H1 (cell line): Measurements from ENCODE around the gene FAM234A. TPM values are rescaled to one million over a fixed set of nuclear protein-coding genes. Genes with fewer than 3 reads are reported as not detected.

Source experiments
- CTCF ChIA-PET: fragments of 300-600 bp; sonication (Branson Sonifier 250); formaldehyde crosslinking; loops from one replicate; lab custom pipeline; 2021; ENCODE audit not compliant: partially characterized antibody; lab: Charles Lee
- POLR2A ChIA-PET: fragments of 300-600 bp; sonication (Branson Sonifier 250); formaldehyde crosslinking; loops from one replicate; lab custom pipeline; 2021; ENCODE audit warnings: inconsistent platforms; ENCODE audit not compliant: partially characterized antibody; lab: Charles Lee
- DNase-seq, 2 experiments: peaks; one replicate each; pipeline versions ENCODE4 v3.0.0 to v3.0.0-alpha.2; 2010 to 2022; ENCODE audit warnings: low spot score in 2 of 2, low read depth in 1 of 2, mixed read lengths in 1 of 2
- FAIRE-seq: peaks from 2 replicates; lab custom pipeline; 2011; peaks lifted over from hg19 to GRCh38; lab: Jason Lieb, UNC
- H2AFZ ChIP-seq: 2 replicates; pipeline ENCODE4 v1.8.1; 2012; ENCODE audit warnings: low read length, inconsistent platforms
- H2AK5ac ChIP-seq: 2 replicates; pipeline ENCODE4 v1.6.1; 2013; ENCODE audit warnings: low read depth, low read length
- H2BK120ac ChIP-seq: replicated peaks from 2 replicates; pipeline ENCODE3; 2013; ENCODE audit warnings: low read depth, low read length, inconsistent platforms
- H2BK12ac ChIP-seq: 2 replicates; pipeline ENCODE4 v1.6.1; 2013; ENCODE audit warnings: low read depth, low read length
- H2BK15ac ChIP-seq: 2 replicates; pipeline ENCODE4 v1.6.1; 2013; ENCODE audit warnings: low read length
- H2BK20ac ChIP-seq: 2 replicates; pipeline ENCODE4 v1.6.1; 2013; ENCODE audit warnings: low read length
- H2BK5ac ChIP-seq: 2 replicates; pipeline ENCODE4 v1.6.1; 2013; ENCODE audit warnings: low read depth, low read length
- H3K14ac ChIP-seq: 2 replicates; pipeline ENCODE4 v1.6.1; 2013; ENCODE audit warnings: inconsistent platforms; ENCODE audit not compliant: insufficient read length
- H3K18ac ChIP-seq: 2 replicates; pipeline ENCODE4 v1.6.1; 2013; ENCODE audit warnings: low read length; ENCODE audit errors: extremely low read depth
- H3K23ac ChIP-seq: 2 replicates; pipeline ENCODE4 v1.6.1; 2013; ENCODE audit warnings: inconsistent platforms; ENCODE audit not compliant: insufficient read length
- H3K23me2 ChIP-seq: 2 replicates; pipeline ENCODE4 v1.6.1; 2013; ENCODE audit warnings: low read depth, low read length
- H3K27ac ChIP-seq: 2 replicates; pipeline ENCODE4 v1.6.1; 2011; ENCODE audit warnings: low read depth, low read length, inconsistent platforms
- H3K27me3 ChIP-seq, 4 experiments: replicated peaks in 1 of 4; 1 replicate in 1 of 4; 2 replicates in 3 of 4; pipeline versions ENCODE4 v1.6.1 to v1.8.1; 2011 to 2013; ENCODE audit warnings: low read length in 3 of 4, mild to moderate bottlenecking in 3 of 4, inconsistent platforms in 2 of 4, mixed read lengths in 2 of 4, moderate library complexity in 1 of 4; ENCODE audit not compliant: control insufficient read depth in 3 of 4, insufficient read depth in 3 of 4; ENCODE audit errors: extremely low read depth in 1 of 4
- H3K36me3 ChIP-seq, 4 experiments: 2 replicates each; pipeline versions ENCODE4 v1.6.1 to v1.8.1; 2011 to 2013; ENCODE audit warnings: mild to moderate bottlenecking in 4 of 4, low read length in 3 of 4, moderate library complexity in 2 of 4, control low read depth in 1 of 4, inconsistent platforms in 1 of 4; ENCODE audit not compliant: insufficient read depth in 4 of 4, control insufficient read depth in 2 of 4
- H3K4ac ChIP-seq: replicated peaks from 2 replicates; pipeline ENCODE3; 2013; ENCODE audit warnings: low read length, low read depth, mixed read lengths, inconsistent platforms; ENCODE audit not compliant: insufficient read length
- H3K4me1 ChIP-seq, 4 experiments: replicated peaks in 1 of 4; 1 replicate in 1 of 4; 2 replicates in 3 of 4; pipeline versions ENCODE4 v1.6.1 to v1.8.1; 2011 to 2013; ENCODE audit warnings: low read length in 3 of 4, inconsistent platforms in 2 of 4, mixed read lengths in 1 of 4; ENCODE audit not compliant: insufficient read depth in 4 of 4, control insufficient read depth in 3 of 4
- H3K4me2 ChIP-seq, 2 experiments: 2 replicates each; pipeline versions ENCODE4 v1.6.1 to v1.8.1; 2011 to 2013; ENCODE audit warnings: low read depth in 2 of 2, low read length in 2 of 2, control low read depth in 1 of 2, inconsistent platforms in 1 of 2, mild to moderate bottlenecking in 1 of 2; ENCODE audit not compliant: insufficient read depth in 1 of 2
- H3K4me3 ChIP-seq, 4 experiments: fragments of 200-600, 300-600 bp in 1 of 4; sonication (generic), shearing (Covaris generic), sonication (Bioruptor Twin) in 1 of 4; 2 replicates each; pipeline versions ENCODE4 v1.5.1 to v1.8.1; 2011 to 2016; ENCODE audit warnings: low read length in 4 of 4, low read depth in 3 of 4, control low read depth in 2 of 4, inconsistent platforms in 2 of 4, mild to moderate bottlenecking in 2 of 4, mixed read lengths in 1 of 4, moderate library complexity in 1 of 4; ENCODE audit not compliant: insufficient read depth in 2 of 4; ENCODE audit errors: extremely low read depth in 1 of 4
- H3K56ac ChIP-seq: replicated peaks from 2 replicates; pipeline ENCODE3; 2013; ENCODE audit warnings: low read depth, mild to moderate bottlenecking, mixed read lengths, low read length, inconsistent platforms; ENCODE audit not compliant: insufficient read length
- H3K79me1 ChIP-seq: 2 replicates; pipeline ENCODE4 v1.6.1; 2013; ENCODE audit warnings: low read depth, low read length, control low read depth
- H3K79me2 ChIP-seq, 2 experiments: 2 replicates each; pipeline versions ENCODE4 v1.6.1 to v1.8.1; 2012 to 2013; ENCODE audit warnings: low read length in 2 of 2, mild to moderate bottlenecking in 2 of 2, inconsistent platforms in 1 of 2; ENCODE audit not compliant: insufficient read depth in 2 of 2, control insufficient read depth in 1 of 2
- H3K9ac ChIP-seq, 4 experiments: replicated peaks in 1 of 4; 1 replicate in 1 of 4; 2 replicates in 3 of 4; pipeline versions ENCODE4 v1.6.1 to v1.8.1; 2011 to 2013; ENCODE audit warnings: low read depth in 3 of 4, low read length in 3 of 4, control low read depth in 2 of 4, mild to moderate bottlenecking in 2 of 4, moderate library complexity in 2 of 4, inconsistent platforms in 1 of 4; ENCODE audit errors: extremely low read depth in 1 of 4
- H3K9me3 ChIP-seq, 2 experiments: 2 replicates each; pipeline versions ENCODE4 v1.6.1 to v1.8.1; 2012 to 2013; ENCODE audit warnings: mild to moderate bottlenecking in 2 of 2, moderate library complexity in 2 of 2, control low read depth in 1 of 2, inconsistent platforms in 1 of 2, low read depth in 1 of 2, low read length in 1 of 2, mixed read lengths in 1 of 2; ENCODE audit not compliant: insufficient read depth in 2 of 2
- H4K20me1 ChIP-seq, 2 experiments: replicated peaks in 1 of 2; 2 replicates each; pipeline versions ENCODE3 to v1.8.1; 2011 to 2013; ENCODE audit warnings: inconsistent platforms in 2 of 2, low read length in 2 of 2, mild to moderate bottlenecking in 1 of 2; ENCODE audit not compliant: insufficient read depth in 2 of 2, control insufficient read depth in 1 of 2
- H4K5ac ChIP-seq: 2 replicates; pipeline ENCODE4 v1.6.1; 2013; ENCODE audit warnings: low read length, low read depth, mixed read lengths, inconsistent platforms; ENCODE audit not compliant: insufficient read length
- H4K8ac ChIP-seq: 2 replicates; pipeline ENCODE4 v1.8.0; 2013; ENCODE audit warnings: mild to moderate bottlenecking, moderate library complexity, low read length, inconsistent platforms; ENCODE audit not compliant: insufficient read depth; ENCODE audit errors: extremely low read depth
- H4K91ac ChIP-seq: replicated peaks from 2 replicates; pipeline ENCODE3; 2013; ENCODE audit warnings: low read length, mixed read lengths, inconsistent platforms; ENCODE audit not compliant: insufficient read length
- BACH1 ChIP-seq: IDR thresholded peaks from 2 replicates; pipeline ENCODE4 v1.6.1; 2012; ENCODE audit warnings: low read length, improper control_type of control experiment
- BRCA1 ChIP-seq: IDR thresholded peaks from 2 replicates; pipeline ENCODE4 v1.6.1; 2012; ENCODE audit warnings: low read depth, low read length, improper control_type of control experiment
- CTBP2 ChIP-seq: IDR thresholded peaks from 2 replicates; pipeline ENCODE4 v1.7.0; 2011; ENCODE audit warnings: borderline replicate concordance, mild to moderate bottlenecking, moderate library complexity, mixed read lengths, low read length; ENCODE audit not compliant: insufficient read depth, insufficient read length
- E2F6 ChIP-seq: IDR thresholded peaks from 2 replicates; pipeline ENCODE4 v1.6.1; 2012; ENCODE audit warnings: inconsistent platforms
- EP300 ChIP-seq, 2 experiments: IDR thresholded peaks; 1 replicate in 1 of 2; 2 replicates in 1 of 2; pipeline ENCODE4 v1.6.1; 2011 to 2012; ENCODE audit warnings: low read depth in 2 of 2, low read length in 2 of 2, mild to moderate bottlenecking in 2 of 2, borderline replicate concordance in 1 of 2, inconsistent platforms in 1 of 2, moderate library complexity in 1 of 2
- EZH2 ChIP-seq: fragments of 200-600 bp; sonication (generic); IDR thresholded peaks from 2 replicates; pipeline ENCODE4 v1.7.1; 2012; ENCODE audit warnings: low read depth, mild to moderate bottlenecking, moderate library complexity, low read length, inconsistent platforms; ENCODE audit not compliant: severe bottlenecking
- JUN ChIP-seq: IDR thresholded peaks from 2 replicates; pipeline ENCODE4 v1.6.1; 2011; ENCODE audit warnings: low read depth, mild to moderate bottlenecking, improper control_type of control experiment, low read length
- RBBP5 ChIP-seq: IDR thresholded peaks from 2 replicates; pipeline ENCODE4 v1.7.1; 2012; ENCODE audit warnings: low read depth, mild to moderate bottlenecking, inconsistent platforms, low read length, moderate library complexity, borderline replicate concordance
- SUZ12 ChIP-seq: fragments of 200-600 bp; sonication (generic); IDR thresholded peaks from 2 replicates; pipeline ENCODE4 v1.6.1; 2012; ENCODE audit warnings: mild to moderate bottlenecking, inconsistent platforms, low read length, moderate library complexity, mixed read lengths
- TAF1 ChIP-seq: IDR thresholded peaks from 2 replicates; pipeline ENCODE4 v1.6.1; 2011; ENCODE audit warnings: mild to moderate bottlenecking, low read depth, low read length
- YY1 ChIP-seq: IDR thresholded peaks from 2 replicates; pipeline ENCODE4 v1.6.1; 2011; ENCODE audit warnings: low read depth, mild to moderate bottlenecking, low read length
- WGBS, 2 experiments: shearing (Covaris generic) in 1 of 2; methylation state at CpG; one replicate each; pipeline versions ENCODE4 v1.1.6 to v1.1.7; 2013 to 2015; ENCODE audit warnings: low lambda C conversion rate in 2 of 2, mixed read lengths in 2 of 2, inconsistent platforms in 1 of 2, low coverage in 1 of 2, missing lambda C conversion rate in 1 of 2; ENCODE audit not compliant: insufficient replicate concordance in 2 of 2, insufficient coverage in 1 of 2, insufficient read length in 1 of 2; ENCODE audit errors: extremely low coverage in 1 of 2, missing lambda C conversion rate in 1 of 2; 5-methylcytosine and 5-hydroxymethylcytosine counted together
- polyA plus RNA-seq, 7 experiments: library from polyadenylated mRNA; depleted of rRNA in 3 of 7; stranded (reverse) in 5 of 7; unstranded in 2 of 7; fragments of >200 nt in 5 of 7; fragments of 200-250 nt in 2 of 7; gene quantifications; 1 replicate in 5 of 7; 2 replicates in 1 of 7; 4 replicates in 1 of 7; pipeline versions ENCODE4 v1.2.1 to v1.2.3, GENCODE V29; 2011 to 2013; ENCODE audit warnings: missing spikeins in 2 of 7, mixed read lengths in 2 of 7
- total RNA-seq: library from RNA; stranded (reverse); fragmentation: NEBNext Ultra II Directional; extraction: Animal tissue kit (Norgen Biotek cat#: 25700); gene quantifications from 2 replicates; pipeline ENCODE4 v1.2.1, GENCODE V29; 2021

FAM234A gene
- total and polyA plus RNA-seq, 2 of the 8 experiments (the other 6 are each of a cell fraction or from before 2014, with no cell fraction given), result 80.6 to 104 TPM

- CTCF ChIA-PET, result interaction anchor here (0.6 to 1.6 kb wide), 4 partner anchors 12 to 128 kb away, joined by 3 to 4 read pairs (median 4); no protein-coding TSS in a partner anchor
- no peak overlapping the region for H4K8ac ChIP-seq
- H2BK12ac ChIP-seq, result no peak overlapping the region
- H2BK20ac ChIP-seq, result no peak overlapping the region
- no peak overlapping the region for H2BK15ac ChIP-seq
- H4K5ac ChIP-seq, result no peak overlapping the region
- no peaks in the 10 kb centered on the region for H3K9me3 ChIP-seq
- H3K23me2 ChIP-seq, result no peaks in the 10 kb centered on the region
- no peak for DNase-seq
- H3K27ac ChIP-seq, result no peak overlapping the region
- no peak for TF ChIP-seq SUZ12
- TF ChIP-seq YY1, result no peak
- no peak for TF ChIP-seq E2F6
- no peak for TF ChIP-seq JUN
- no peak for TF ChIP-seq CTBP2
- TF ChIP-seq RBBP5, result no peak
- TF ChIP-seq BACH1, result no peak
- no peak for TF ChIP-seq EP300 (IDR thresholded peaks at IDR 0.05; ENCODE audit: borderline replicate concordance in 1 of 2, low read depth in 2 of 2, low read length in 2 of 2)
- TF ChIP-seq EZH2, result no peak
- TF ChIP-seq TAF1, result no peak
- no peak for TF ChIP-seq BRCA1
- TF ChIP-seq, all 59 proteins: peak for 0
- Histone ChIP-seq H2BK5ac (no peak overlapping the region), H3K18ac (no peak overlapping the region), H3K79me2 (no peaks in the 10 kb centered on the region; a peak in 1 of 4 replicates), H3K4me2 (no peak overlapping the region), H3K56ac (no peak overlapping the region), H4K91ac (no peak overlapping the region), H3K4me1 (no peaks in the 10 kb centered on the region), H3K36me3 (peaks cover 43 to 94% (median 71%) of the 10 kb centered on the region in 4 experiments), H4K20me1 (peaks cover 2 to 20% of the 10 kb centered on the region in 2 experiments), H2AK5ac (no peak overlapping the region), H3K9ac (no peak overlapping the region), H3K27me3 (no peaks in the 10 kb centered on the region), H2BK120ac (no peak overlapping the region), H3K23ac (no peak overlapping the region), H3K79me1 (peaks cover 4% of the 10 kb centered on the region; the same call in 1 of the 2 replicates), H3K4me3 (no peak overlapping the region), H2AFZ (no peak overlapping the region), H3K4ac (no peak overlapping the region), H3K14ac (no peak overlapping the region)
- FAIRE-seq, result no peak
- POLR2A ChIA-PET, result interaction anchor here (1.1 to 34.3 kb wide), 3 partner anchors 8 to 90 kb away, joined by 3 to 348 read pairs (median 6); partner anchors contain the start of genes LUC7L and PDIA2
- WGBS, 2 experiments, result 97% methylated on average over 13 of the region's 15 CpGs; no CpG with 5 or more reads in 1 of the 2 experiments
These were observed 41.2 kb upstream of the FAM234A start for GRCh38 chr16:193441-193840.
